Left ventricle myocardium inferior (tissue), 1 donor: ENCODE data around the gene ITIH3. TPM values are rescaled to one million over a fixed set of nuclear protein-coding genes. Genes with fewer than 3 reads are reported as not detected.

Source experiments
- DNase-seq: peaks from one replicate; pipeline ENCODE4 v3.0.0-alpha.2; 2020
- H3K27ac ChIP-seq: fragments of 200-600 bp; replicated peaks from 2 replicates; pipeline ENCODE4 v1.8.0; 2021
- H3K27me3 ChIP-seq: fragments of 200-600 bp; 2 replicates; pipeline ENCODE4 v1.8.0; 2021; ENCODE audit warnings: low read depth
- H3K36me3 ChIP-seq: fragments of 200-600 bp; 2 replicates; pipeline ENCODE4 v1.8.0; 2021
- H3K4me1 ChIP-seq: fragments of 200-600 bp; 2 replicates; pipeline ENCODE4 v1.8.0; 2021
- H3K4me3 ChIP-seq: fragments of 200-600 bp; 2 replicates; pipeline ENCODE4 v1.8.0; 2021; ENCODE audit warnings: mild to moderate bottlenecking, moderate library complexity
- H3K9me3 ChIP-seq: fragments of 200-600 bp; replicated peaks from 2 replicates; pipeline ENCODE4 v1.8.0; 2021
- CTCF ChIP-seq: fragments of 200-600 bp; IDR thresholded peaks from 2 replicates; pipeline ENCODE4 v1.8.0; 2021; ENCODE audit warnings: antibody characterized with exemption, mild to moderate bottlenecking, borderline replicate concordance
- intact Hi-C: fragments of 100-400 bp; cut with micrococcal nuclease; formaldehyde crosslinking; loops from one replicate; pipeline ENCODE4 v1.11.0; 2022
- total RNA-seq: library from RNA; stranded (reverse); fragmentation: NEBNext Ultra II Directional; extraction: Animal tissue kit (Norgen Biotek cat#: 25700); gene quantifications from one replicate; pipeline ENCODE4 v1.2.1, GENCODE V29; 2021
- donor health status: DM: no; HTN: yes; CAD: no; lungs with severe emphysema.

ITIH3 gene
- total RNA-seq, 1 donor from 2014 or later, result 0.55 TPM

- Histone ChIP-seq H3K27ac (peak overlapping the region; percentile 86), H3K9me3 (no peaks in the 10 kb centered on the region), H3K36me3 (peaks cover 27% of the 10 kb centered on the region), H3K4me1 (peaks cover 64% of the 10 kb centered on the region), H3K4me3 (no peak overlapping the region), H3K27me3 (no peaks in the 10 kb centered on the region)
- TF ChIP-seq CTCF, result no peak
- no peak for DNase-seq
- intact Hi-C loops, result no loop called here
Measured at GRCh38 chr3:52841211-52841980, 46.8 kb downstream of the ITIH3 start.

GRCh38 chr3:52841981-52842340 lies 47.4 kb downstream of the ITIH3 start:
- no peak for TF ChIP-seq CTCF
- peaks cover 27% of the 10 kb centered on the region for H3K36me3 ChIP-seq
- no peaks in the 10 kb centered on the region for H3K27me3 ChIP-seq
- peak overlapping the region; percentile 86 for H3K27ac ChIP-seq
- no peak overlapping the region for H3K4me3 ChIP-seq
- intact Hi-C loops, result no loop called here
- H3K4me1 ChIP-seq, result peaks cover 59% of the 10 kb centered on the region
- no peaks in the 10 kb centered on the region for H3K9me3 ChIP-seq
- no peak for DNase-seq

GRCh38 chr3:52842424-52842823 lies 47.8 kb downstream of the ITIH3 start:
- Histone ChIP-seq H3K9me3 (no peaks in the 10 kb centered on the region), H3K27ac (peak overlapping the region; percentile 86), H3K36me3 (peaks cover 32% of the 10 kb centered on the region), H3K4me3 (no peak overlapping the region), H3K27me3 (no peaks in the 10 kb centered on the region), H3K4me1 (peaks cover 57% of the 10 kb centered on the region)
- no peak for TF ChIP-seq CTCF
- intact Hi-C loops, result no loop called here
- peak; percentile 34 for DNase-seq

- H3K27me3 ChIP-seq, result no peaks in the 10 kb centered on the region
- DNase-seq, result no peak
- intact Hi-C loops, result no loop called here
- no peak for TF ChIP-seq CTCF
- H3K4me1 ChIP-seq, result peaks cover 56% of the 10 kb centered on the region
- H3K9me3 ChIP-seq, result no peaks in the 10 kb centered on the region
- peak overlapping the region; percentile 86 for H3K27ac ChIP-seq
- peaks cover 38% of the 10 kb centered on the region for H3K36me3 ChIP-seq
- no peak overlapping the region for H3K4me3 ChIP-seq
Measured at GRCh38 chr3:52843108-52843865, 48.7 kb downstream of the ITIH3 start.

GRCh38 chr3:52843881-52844280 lies 49.3 kb downstream of the ITIH3 start:
- Histone ChIP-seq H3K4me1 (peaks cover 56% of the 10 kb centered on the region), H3K36me3 (peaks cover 38% of the 10 kb centered on the region), H3K9me3 (no peaks in the 10 kb centered on the region), H3K27me3 (no peaks in the 10 kb centered on the region), H3K4me3 (no peak overlapping the region), H3K27ac (peak overlapping the region; percentile 86)
- TF ChIP-seq CTCF, result no peak
- intact Hi-C loops, result no loop called here
- DNase-seq, result no peak
